H1 (cell line): ENCODE results near the gene ZNF683. TPM values are rescaled to one million over a fixed set of nuclear protein-coding genes. Genes with fewer than 3 reads are reported as not detected.
A peak's percentile ranks its signal among the peaks of the same experiment; 100 is the strongest.

Experiments used
- CTCF ChIA-PET: fragments of 300-600 bp; sonication (Branson Sonifier 250); formaldehyde crosslinking; loops from one replicate; lab custom pipeline; 2021; ENCODE audit not compliant: partially characterized antibody; lab: Charles Lee
- POLR2A ChIA-PET: fragments of 300-600 bp; sonication (Branson Sonifier 250); formaldehyde crosslinking; loops from one replicate; lab custom pipeline; 2021; ENCODE audit warnings: inconsistent platforms; ENCODE audit not compliant: partially characterized antibody; lab: Charles Lee
- DNase-seq, 2 experiments: peaks; one replicate each; pipeline versions ENCODE4 v3.0.0 to v3.0.0-alpha.2; 2010 to 2022; ENCODE audit warnings: low spot score in 2 of 2, low read depth in 1 of 2, mixed read lengths in 1 of 2
- FAIRE-seq: peaks from 2 replicates; lab custom pipeline; 2011; peaks lifted over from hg19 to GRCh38; lab: Jason Lieb, UNC
- H2AFZ ChIP-seq: 2 replicates; pipeline ENCODE4 v1.8.1; 2012; ENCODE audit warnings: low read length, inconsistent platforms
- H2AK5ac ChIP-seq: 2 replicates; pipeline ENCODE4 v1.6.1; 2013; ENCODE audit warnings: low read depth, low read length
- H2BK120ac ChIP-seq: replicated peaks from 2 replicates; pipeline ENCODE3; 2013; ENCODE audit warnings: low read depth, low read length, inconsistent platforms
- H2BK12ac ChIP-seq: 2 replicates; pipeline ENCODE4 v1.6.1; 2013; ENCODE audit warnings: low read depth, low read length
- H2BK15ac ChIP-seq: 2 replicates; pipeline ENCODE4 v1.6.1; 2013; ENCODE audit warnings: low read length
- H2BK20ac ChIP-seq: 2 replicates; pipeline ENCODE4 v1.6.1; 2013; ENCODE audit warnings: low read length
- H2BK5ac ChIP-seq: 2 replicates; pipeline ENCODE4 v1.6.1; 2013; ENCODE audit warnings: low read depth, low read length
- H3K14ac ChIP-seq: 2 replicates; pipeline ENCODE4 v1.6.1; 2013; ENCODE audit warnings: inconsistent platforms; ENCODE audit not compliant: insufficient read length
- H3K18ac ChIP-seq: 2 replicates; pipeline ENCODE4 v1.6.1; 2013; ENCODE audit warnings: low read length; ENCODE audit errors: extremely low read depth
- H3K23ac ChIP-seq: 2 replicates; pipeline ENCODE4 v1.6.1; 2013; ENCODE audit warnings: inconsistent platforms; ENCODE audit not compliant: insufficient read length
- H3K23me2 ChIP-seq: 2 replicates; pipeline ENCODE4 v1.6.1; 2013; ENCODE audit warnings: low read depth, low read length
- H3K27ac ChIP-seq: 2 replicates; pipeline ENCODE4 v1.6.1; 2011; ENCODE audit warnings: low read depth, low read length, inconsistent platforms
- H3K27me3 ChIP-seq, 4 experiments: replicated peaks in 1 of 4; 1 replicate in 1 of 4; 2 replicates in 3 of 4; pipeline versions ENCODE4 v1.6.1 to v1.8.1; 2011 to 2013; ENCODE audit warnings: low read length in 3 of 4, mild to moderate bottlenecking in 3 of 4, inconsistent platforms in 2 of 4, mixed read lengths in 2 of 4, moderate library complexity in 1 of 4; ENCODE audit not compliant: control insufficient read depth in 3 of 4, insufficient read depth in 3 of 4; ENCODE audit errors: extremely low read depth in 1 of 4
- H3K36me3 ChIP-seq, 4 experiments: 2 replicates each; pipeline versions ENCODE4 v1.6.1 to v1.8.1; 2011 to 2013; ENCODE audit warnings: mild to moderate bottlenecking in 4 of 4, low read length in 3 of 4, moderate library complexity in 2 of 4, control low read depth in 1 of 4, inconsistent platforms in 1 of 4; ENCODE audit not compliant: insufficient read depth in 4 of 4, control insufficient read depth in 2 of 4
- H3K4ac ChIP-seq: replicated peaks from 2 replicates; pipeline ENCODE3; 2013; ENCODE audit warnings: low read length, low read depth, mixed read lengths, inconsistent platforms; ENCODE audit not compliant: insufficient read length
- H3K4me1 ChIP-seq, 4 experiments: replicated peaks in 1 of 4; 1 replicate in 1 of 4; 2 replicates in 3 of 4; pipeline versions ENCODE4 v1.6.1 to v1.8.1; 2011 to 2013; ENCODE audit warnings: low read length in 3 of 4, inconsistent platforms in 2 of 4, mixed read lengths in 1 of 4; ENCODE audit not compliant: insufficient read depth in 4 of 4, control insufficient read depth in 3 of 4
- H3K4me2 ChIP-seq, 2 experiments: 2 replicates each; pipeline versions ENCODE4 v1.6.1 to v1.8.1; 2011 to 2013; ENCODE audit warnings: low read depth in 2 of 2, low read length in 2 of 2, control low read depth in 1 of 2, inconsistent platforms in 1 of 2, mild to moderate bottlenecking in 1 of 2; ENCODE audit not compliant: insufficient read depth in 1 of 2
- H3K4me3 ChIP-seq, 4 experiments: fragments of 200-600, 300-600 bp in 1 of 4; sonication (generic), shearing (Covaris generic), sonication (Bioruptor Twin) in 1 of 4; 2 replicates each; pipeline versions ENCODE4 v1.5.1 to v1.8.1; 2011 to 2016; ENCODE audit warnings: low read length in 4 of 4, low read depth in 3 of 4, control low read depth in 2 of 4, inconsistent platforms in 2 of 4, mild to moderate bottlenecking in 2 of 4, mixed read lengths in 1 of 4, moderate library complexity in 1 of 4; ENCODE audit not compliant: insufficient read depth in 2 of 4; ENCODE audit errors: extremely low read depth in 1 of 4
- H3K56ac ChIP-seq: replicated peaks from 2 replicates; pipeline ENCODE3; 2013; ENCODE audit warnings: low read depth, mild to moderate bottlenecking, mixed read lengths, low read length, inconsistent platforms; ENCODE audit not compliant: insufficient read length
- H3K79me1 ChIP-seq: 2 replicates; pipeline ENCODE4 v1.6.1; 2013; ENCODE audit warnings: low read depth, low read length, control low read depth
- H3K79me2 ChIP-seq, 2 experiments: 2 replicates each; pipeline versions ENCODE4 v1.6.1 to v1.8.1; 2012 to 2013; ENCODE audit warnings: low read length in 2 of 2, mild to moderate bottlenecking in 2 of 2, inconsistent platforms in 1 of 2; ENCODE audit not compliant: insufficient read depth in 2 of 2, control insufficient read depth in 1 of 2
- H3K9ac ChIP-seq, 4 experiments: replicated peaks in 1 of 4; 1 replicate in 1 of 4; 2 replicates in 3 of 4; pipeline versions ENCODE4 v1.6.1 to v1.8.1; 2011 to 2013; ENCODE audit warnings: low read depth in 3 of 4, low read length in 3 of 4, control low read depth in 2 of 4, mild to moderate bottlenecking in 2 of 4, moderate library complexity in 2 of 4, inconsistent platforms in 1 of 4; ENCODE audit errors: extremely low read depth in 1 of 4
- H3K9me3 ChIP-seq, 2 experiments: 2 replicates each; pipeline versions ENCODE4 v1.6.1 to v1.8.1; 2012 to 2013; ENCODE audit warnings: mild to moderate bottlenecking in 2 of 2, moderate library complexity in 2 of 2, control low read depth in 1 of 2, inconsistent platforms in 1 of 2, low read depth in 1 of 2, low read length in 1 of 2, mixed read lengths in 1 of 2; ENCODE audit not compliant: insufficient read depth in 2 of 2
- H4K20me1 ChIP-seq, 2 experiments: replicated peaks in 1 of 2; 2 replicates each; pipeline versions ENCODE3 to v1.8.1; 2011 to 2013; ENCODE audit warnings: inconsistent platforms in 2 of 2, low read length in 2 of 2, mild to moderate bottlenecking in 1 of 2; ENCODE audit not compliant: insufficient read depth in 2 of 2, control insufficient read depth in 1 of 2
- H4K5ac ChIP-seq: 2 replicates; pipeline ENCODE4 v1.6.1; 2013; ENCODE audit warnings: low read length, low read depth, mixed read lengths, inconsistent platforms; ENCODE audit not compliant: insufficient read length
- H4K8ac ChIP-seq: 2 replicates; pipeline ENCODE4 v1.8.0; 2013; ENCODE audit warnings: mild to moderate bottlenecking, moderate library complexity, low read length, inconsistent platforms; ENCODE audit not compliant: insufficient read depth; ENCODE audit errors: extremely low read depth
- H4K91ac ChIP-seq: replicated peaks from 2 replicates; pipeline ENCODE3; 2013; ENCODE audit warnings: low read length, mixed read lengths, inconsistent platforms; ENCODE audit not compliant: insufficient read length
- KDM1A ChIP-seq: fragments of 200-600, 300-600 bp; sonication (generic); IDR thresholded peaks from 2 replicates; pipeline ENCODE4 v1.7.1; 2016; ENCODE audit warnings: mild to moderate bottlenecking, low read length, borderline replicate concordance
- TCF12 ChIP-seq: IDR thresholded peaks from 2 replicates; pipeline ENCODE4 v1.6.1; 2011; ENCODE audit warnings: low read depth, mild to moderate bottlenecking, low read length
- WGBS, 2 experiments: shearing (Covaris generic) in 1 of 2; methylation state at CpG; one replicate each; pipeline versions ENCODE4 v1.1.6 to v1.1.7; 2013 to 2015; ENCODE audit warnings: low lambda C conversion rate in 2 of 2, mixed read lengths in 2 of 2, inconsistent platforms in 1 of 2, low coverage in 1 of 2, missing lambda C conversion rate in 1 of 2; ENCODE audit not compliant: insufficient replicate concordance in 2 of 2, insufficient coverage in 1 of 2, insufficient read length in 1 of 2; ENCODE audit errors: extremely low coverage in 1 of 2, missing lambda C conversion rate in 1 of 2; 5-methylcytosine and 5-hydroxymethylcytosine counted together
- polyA plus RNA-seq, 7 experiments: library from polyadenylated mRNA; depleted of rRNA in 3 of 7; stranded (reverse) in 5 of 7; unstranded in 2 of 7; fragments of >200 nt in 5 of 7; fragments of 200-250 nt in 2 of 7; gene quantifications; 1 replicate in 5 of 7; 2 replicates in 1 of 7; 4 replicates in 1 of 7; pipeline versions ENCODE4 v1.2.1 to v1.2.3, GENCODE V29; 2011 to 2013; ENCODE audit warnings: missing spikeins in 2 of 7, mixed read lengths in 2 of 7
- total RNA-seq: library from RNA; stranded (reverse); fragmentation: NEBNext Ultra II Directional; extraction: Animal tissue kit (Norgen Biotek cat#: 25700); gene quantifications from 2 replicates; pipeline ENCODE4 v1.2.1, GENCODE V29; 2021

ZNF683 gene
- total and polyA plus RNA-seq, 2 of the 8 experiments (the other 6 are each of a cell fraction or from before 2014, with no cell fraction given): not detected

DNA sequence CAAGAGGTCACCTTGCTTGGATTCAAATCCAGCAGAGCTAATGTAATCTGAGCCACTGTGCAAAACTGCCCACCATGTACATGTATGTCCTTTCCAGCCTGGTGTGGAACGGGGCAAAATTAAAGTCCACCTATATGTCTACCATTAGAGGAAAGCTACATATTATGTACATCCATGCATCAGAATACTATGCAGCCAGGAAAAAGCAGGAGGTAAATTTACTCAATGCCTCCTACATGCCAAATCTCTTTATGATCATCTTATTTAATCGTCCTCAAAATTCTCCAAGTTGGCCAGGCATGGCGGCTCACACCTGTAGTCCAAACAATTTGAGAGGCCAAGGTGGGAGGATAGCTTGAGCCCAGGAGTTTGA, 6.3 kb upstream of the ZNF683 start:
- H3K4ac ChIP-seq: no peak overlapping the region
- H3K36me3 ChIP-seq: no peaks in the 10 kb centered on the region
- H3K79me2 ChIP-seq: no peaks in the 10 kb centered on the region
- TF ChIP-seq TCF12: no peak
- TF ChIP-seq KDM1A: peak; percentile 51; the same call in 1 of the 2 replicates
- no peak overlapping the region for H2BK120ac ChIP-seq
- FAIRE-seq: no peak
- H3K18ac ChIP-seq: no peak overlapping the region
- no peak overlapping the region for H4K91ac ChIP-seq
- H4K8ac ChIP-seq: no peak overlapping the region
- no peaks in the 10 kb centered on the region for H3K79me1 ChIP-seq
- no peak overlapping the region for H2BK20ac ChIP-seq
- ChIA-PET CTCF (interaction anchor here (0.7 to 7.9 kb wide), 10 partner anchors 12 to 101 kb away, joined by 3 to 79 read pairs (median 8); partner anchors contain the start of gene CRYBG2), POLR2A (interaction anchor here (1.1 to 2.3 kb wide), 4 partner anchors 17 to 38 kb away, joined by 3 to 9 read pairs (median 4); partner anchors contain the start of gene LIN28A)
- no peak overlapping the region for H2BK5ac ChIP-seq
- H3K9ac ChIP-seq: no peak overlapping the region
- H3K27ac ChIP-seq: no peak overlapping the region
- H3K27me3 ChIP-seq: no peaks in the 10 kb centered on the region
- no peak overlapping the region for H3K4me2 ChIP-seq
- no peaks in the 10 kb centered on the region for H3K23me2 ChIP-seq
- no peaks in the 10 kb centered on the region for H4K20me1 ChIP-seq
- no peaks in the 10 kb centered on the region for H3K9me3 ChIP-seq
- H3K14ac ChIP-seq: no peak overlapping the region
- H3K4me1 ChIP-seq: peaks cover 0 to 2% (median 0%) of the 10 kb centered on the region in 4 experiments; a peak in 2 of 7 replicates
- no peak for DNase-seq
- no peak overlapping the region for H3K23ac ChIP-seq
- WGBS, 2 experiments: 87% methylated on average over 3 of the region's 3 CpGs; no CpG with 5 or more reads in 1 of the 2 experiments
- no peak overlapping the region for H2BK15ac ChIP-seq
- no peak overlapping the region for H3K56ac ChIP-seq
- H3K4me3 ChIP-seq: no peak overlapping the region
- H2AFZ ChIP-seq: no peak overlapping the region
- H2AK5ac ChIP-seq: no peak overlapping the region
- no peak overlapping the region for H4K5ac ChIP-seq
- H2BK12ac ChIP-seq: no peak overlapping the region
